AML-193 (cell line): ENCODE measurements around the gene NXPE3.
"Not testable (repeated sequence)": the region's sequence is repeated elsewhere in the genome, so short reads cannot be mapped to it uniquely, and the experiment has no call there.

Experiments used
- DNase-seq, 2 experiments: peaks; one replicate each; lab custom pipeline; 2025; lab: John Stamatoyannopoulos, UW

Gene NXPE3

DNA sequence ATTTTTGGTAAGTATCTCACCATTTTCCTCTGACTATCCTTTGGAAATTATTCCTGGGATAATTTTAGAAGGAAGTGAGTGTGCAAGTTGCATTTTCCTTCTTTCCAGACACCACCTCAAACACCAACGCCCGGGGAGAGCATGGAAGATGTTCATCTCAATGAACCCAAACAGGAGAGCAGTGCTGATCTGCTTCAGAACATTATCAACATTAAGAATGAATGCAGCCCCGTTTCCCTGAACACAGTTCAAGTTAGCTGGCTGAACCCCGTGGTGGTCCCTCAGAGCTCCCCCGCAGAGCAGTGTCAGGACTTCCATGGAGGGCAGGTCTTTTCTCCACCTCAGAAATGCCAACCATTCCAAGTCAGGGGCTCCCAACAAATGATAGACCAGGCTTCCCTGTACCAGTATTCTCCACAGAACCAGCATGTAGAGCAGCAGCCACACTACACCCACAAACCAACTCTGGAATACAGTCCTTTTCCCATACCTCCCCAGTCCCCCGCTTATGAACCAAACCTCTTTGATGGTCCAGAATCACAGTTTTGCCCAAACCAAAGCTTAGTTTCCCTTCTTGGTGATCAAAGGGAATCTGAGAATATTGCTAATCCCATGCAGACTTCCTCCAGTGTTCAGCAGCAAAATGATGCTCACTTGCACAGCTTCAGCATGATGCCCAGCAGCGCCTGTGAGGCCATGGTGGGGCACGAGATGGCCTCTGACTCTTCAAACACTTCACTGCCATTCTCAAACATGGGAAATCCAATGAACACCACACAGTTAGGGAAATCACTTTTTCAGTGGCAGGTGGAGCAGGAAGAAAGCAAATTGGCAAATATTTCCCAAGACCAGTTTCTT lies 74.2 kb downstream of the NXPE3 start:
- DNase-seq, result no peak

DNA sequence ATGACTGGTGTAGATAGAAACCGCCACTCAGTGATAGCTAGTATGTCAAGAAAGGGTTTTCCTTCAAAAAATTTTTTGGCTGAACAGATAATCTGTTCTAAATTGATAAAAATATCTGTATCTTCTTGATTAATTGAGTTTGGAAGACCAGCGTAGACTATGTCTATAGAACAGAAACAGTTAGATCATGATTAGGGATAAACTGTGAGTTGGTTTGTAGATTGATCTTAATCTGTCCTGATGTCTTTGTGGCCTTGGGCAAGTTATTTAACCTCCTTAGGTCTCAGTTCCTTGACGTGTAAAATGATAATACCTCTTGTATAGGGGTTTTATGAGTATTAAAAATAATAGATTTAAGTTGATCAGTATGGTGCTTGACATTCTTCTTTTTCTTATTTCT lies 75.0 kb downstream of the NXPE3 start:
- no peak for DNase-seq

DNA sequence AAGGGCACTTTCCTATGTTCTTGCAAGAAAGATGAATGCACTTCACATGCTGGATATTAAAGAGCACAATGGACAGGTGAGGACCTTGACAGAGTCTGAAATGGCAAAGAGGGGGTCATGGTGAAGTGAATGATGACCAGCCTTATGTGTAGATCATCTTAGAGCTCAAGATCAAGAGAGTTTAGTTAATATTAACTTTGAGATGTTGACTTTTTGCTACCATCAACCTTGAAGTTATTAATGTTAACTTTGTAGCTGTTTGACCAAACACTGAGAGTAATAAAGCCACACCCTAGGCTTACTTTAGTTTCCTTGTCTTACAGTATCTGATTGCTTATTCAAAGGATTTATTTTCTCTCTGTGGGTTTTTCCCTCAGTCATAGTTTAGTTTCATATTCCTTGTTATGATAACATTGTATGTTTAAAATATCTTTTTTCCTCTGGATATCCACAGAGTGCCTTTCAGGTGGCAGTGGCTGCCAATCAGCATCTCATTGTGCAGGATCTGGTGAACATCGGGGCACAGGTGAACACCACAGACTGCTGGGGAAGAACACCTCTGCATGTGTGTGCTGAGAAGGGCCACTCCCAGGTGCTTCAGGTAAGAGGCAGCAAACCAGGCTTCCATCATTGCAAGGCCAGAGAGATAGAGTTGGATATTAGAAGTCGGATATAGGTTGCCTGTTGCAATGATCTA lies 75.7 kb downstream of the NXPE3 start:
- DNase-seq, result no peak

DNA sequence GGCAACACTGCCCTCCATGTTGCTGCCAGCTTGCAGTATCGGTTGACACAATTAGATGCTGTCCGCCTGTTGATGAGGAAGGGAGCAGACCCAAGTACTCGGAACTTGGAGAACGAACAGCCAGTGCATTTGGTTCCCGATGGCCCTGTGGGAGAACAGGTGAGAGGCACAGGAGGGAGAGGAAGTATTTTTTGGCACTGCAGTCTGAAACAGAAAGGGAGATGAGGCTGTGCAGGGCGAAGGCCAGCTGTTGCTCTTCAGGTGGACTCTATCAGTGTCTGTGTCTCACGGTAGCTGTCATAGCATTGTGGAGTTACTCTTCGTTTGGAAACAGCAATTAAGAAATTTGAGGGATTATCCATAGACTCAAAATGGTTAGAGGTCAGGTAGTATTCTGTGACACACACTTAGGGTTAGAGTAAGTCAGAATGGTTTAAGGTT lies 78.3 kb downstream of the NXPE3 start:
- DNase-seq, result no peak

DNA sequence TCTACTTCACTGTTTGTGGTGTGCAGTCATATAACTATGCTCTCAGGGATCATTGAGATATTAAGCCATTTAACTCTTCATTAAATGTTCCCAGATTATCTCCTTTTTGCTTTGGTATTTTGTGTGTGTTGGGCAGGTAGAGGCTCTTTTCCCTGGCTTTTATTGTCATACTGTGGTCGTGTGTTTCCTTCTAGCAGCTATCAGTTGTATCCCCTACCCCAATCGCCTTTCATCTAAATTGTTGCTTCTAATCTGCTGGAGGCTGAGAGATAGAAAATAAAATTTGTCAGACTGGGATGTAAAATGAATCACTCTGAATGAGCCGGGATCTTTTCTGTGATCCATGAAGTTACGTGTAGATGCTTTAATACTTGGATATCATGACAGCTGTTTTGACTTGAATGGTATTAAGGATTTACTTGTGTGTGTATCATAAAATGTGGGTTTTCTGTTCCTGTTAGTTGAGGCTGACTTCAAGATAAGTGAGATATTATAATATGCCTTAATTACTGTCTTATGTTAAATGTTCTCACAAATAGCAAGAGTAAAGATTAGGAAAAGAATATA lies 79.5 kb downstream of the NXPE3 start:
- no peak for DNase-seq

DNA sequence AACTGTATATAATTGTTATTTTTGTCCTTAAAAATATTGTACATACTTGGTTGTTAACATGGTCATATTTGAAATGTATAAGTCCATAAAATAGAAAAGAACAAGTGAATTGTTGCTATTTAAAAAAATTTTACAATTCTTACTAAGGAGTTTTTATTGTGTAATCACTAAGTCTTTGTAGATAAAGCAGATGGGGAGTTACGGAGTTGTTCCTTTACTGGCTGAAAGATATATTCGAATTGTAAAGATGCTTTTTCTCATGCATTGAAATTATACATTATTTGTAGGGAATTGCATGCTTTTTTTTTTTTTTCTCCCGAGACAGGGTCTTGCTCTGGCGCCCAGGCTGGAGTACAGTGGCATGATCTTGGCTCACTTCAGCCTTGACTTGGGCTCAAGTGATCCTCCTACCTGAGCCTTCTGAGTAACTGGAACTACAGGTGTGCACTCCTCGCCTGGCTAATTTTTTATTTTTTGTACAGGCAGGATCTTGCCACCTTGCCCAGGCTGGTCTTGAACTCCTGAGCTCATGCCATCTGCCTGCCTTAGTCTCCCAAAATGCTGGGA lies 81.0 kb downstream of the NXPE3 start:
- no peak for DNase-seq

DNA sequence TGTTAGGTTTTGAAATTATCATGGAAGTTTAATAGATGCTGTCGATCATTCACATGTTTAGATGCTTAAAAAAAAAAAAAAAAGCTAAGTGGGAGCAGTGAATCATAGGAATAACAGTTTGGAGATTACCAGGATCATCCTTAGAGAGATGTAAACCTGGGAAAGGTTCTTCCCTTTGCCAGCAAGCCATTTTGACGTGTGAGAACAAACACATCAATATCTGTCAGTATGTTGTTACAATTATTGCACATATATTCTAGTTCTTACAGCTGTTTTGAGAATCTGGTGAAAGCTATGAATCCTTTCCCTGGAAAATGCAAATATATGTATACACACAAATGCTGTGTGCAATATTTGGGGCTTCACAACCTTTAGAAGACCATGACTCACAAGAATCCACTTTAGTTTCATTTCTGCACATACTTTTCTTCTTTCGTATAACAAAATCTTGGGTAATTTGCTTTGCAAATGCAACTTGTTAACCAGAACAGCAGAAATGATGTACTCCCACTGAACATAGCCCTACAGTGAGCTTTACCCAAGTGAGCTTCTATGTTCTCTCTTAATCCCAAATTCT lies 82.3 kb downstream of the NXPE3 start:
- DNase-seq, result no peak

DNA sequence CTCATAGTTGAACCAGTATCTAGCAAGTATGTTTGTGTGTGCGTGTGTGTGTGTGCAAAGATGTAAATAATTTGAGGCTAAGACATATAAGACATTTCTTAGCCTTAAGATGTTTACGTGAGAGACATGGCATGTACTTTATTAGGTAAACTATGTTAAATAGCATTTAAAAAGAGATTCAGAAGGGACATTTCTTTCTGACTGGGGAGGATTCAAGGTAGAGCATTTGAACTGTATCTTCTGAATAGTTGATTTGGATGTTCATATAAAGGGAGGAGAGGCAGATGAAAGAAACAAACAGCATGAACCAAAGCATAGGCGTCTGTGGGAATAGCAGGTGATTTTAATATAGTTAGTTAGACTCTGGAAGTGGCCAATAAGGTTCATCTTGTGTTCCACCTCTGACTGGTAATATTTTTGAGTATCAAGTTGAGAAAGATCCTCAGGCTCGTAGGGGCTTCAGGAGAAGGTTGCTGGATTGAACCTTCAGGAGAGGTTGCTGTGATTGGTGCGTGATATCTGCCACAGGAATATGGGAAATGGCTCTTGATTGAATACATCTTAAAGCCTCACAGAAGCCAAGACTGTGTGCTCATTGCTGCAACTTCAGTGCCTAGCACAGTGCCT lies 82.9 kb downstream of the NXPE3 start:
- no peak for DNase-seq

DNA sequence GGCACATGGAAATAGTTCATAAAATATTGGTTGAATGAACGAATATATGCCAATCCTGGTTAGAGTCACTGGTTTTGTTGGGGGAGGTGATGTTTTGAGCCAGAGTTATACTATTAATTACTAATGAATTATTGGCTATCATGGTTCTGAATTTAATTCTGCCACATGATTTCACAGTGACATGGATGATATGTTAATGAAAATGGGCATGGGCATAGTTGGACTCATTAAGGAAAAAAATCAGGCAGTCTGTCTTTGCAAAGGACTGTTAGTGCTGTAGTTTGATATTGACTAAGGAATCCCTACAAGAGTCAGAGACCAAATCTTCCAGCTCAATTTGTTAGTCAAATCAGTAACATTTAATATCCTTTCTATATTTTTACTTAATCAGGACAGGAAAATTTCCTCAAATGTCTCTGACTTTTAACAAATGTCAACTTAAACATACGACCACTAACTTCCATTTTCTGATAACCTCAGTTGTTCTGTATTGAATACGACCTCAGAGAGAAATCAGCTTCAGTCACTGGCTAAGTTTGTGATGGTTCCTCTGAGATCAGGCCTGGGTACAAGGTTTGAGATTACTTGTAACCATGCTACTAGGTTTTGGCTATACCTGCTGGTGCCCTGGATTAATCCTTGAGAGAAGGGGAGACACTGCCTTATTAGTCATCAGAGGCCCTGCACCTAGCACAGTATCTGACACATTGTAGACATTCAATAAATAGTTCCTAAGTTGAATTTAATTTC lies 83.6 kb downstream of the NXPE3 start:
- no peak for DNase-seq

DNA sequence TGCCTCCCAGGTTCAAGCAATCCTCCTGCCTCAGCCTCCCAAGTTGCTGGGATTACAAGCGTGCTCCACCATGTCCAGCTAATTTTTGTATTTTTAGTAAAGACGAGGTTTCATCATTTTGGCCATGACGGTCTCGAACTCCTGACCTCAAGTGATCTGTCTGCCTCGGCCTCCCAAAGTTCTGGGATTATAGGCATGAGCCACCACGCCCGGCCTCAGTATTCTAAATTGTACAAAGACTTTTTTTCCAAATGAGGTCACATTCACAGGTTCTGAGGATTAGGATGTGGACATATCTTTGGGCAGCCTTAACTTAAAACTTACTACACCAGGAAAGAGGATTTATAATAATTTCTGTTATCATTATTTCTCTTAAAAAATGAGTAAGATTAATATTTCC lies 85.9 kb downstream of the NXPE3 start:
- not testable (repeated sequence) for DNase-seq

DNA sequence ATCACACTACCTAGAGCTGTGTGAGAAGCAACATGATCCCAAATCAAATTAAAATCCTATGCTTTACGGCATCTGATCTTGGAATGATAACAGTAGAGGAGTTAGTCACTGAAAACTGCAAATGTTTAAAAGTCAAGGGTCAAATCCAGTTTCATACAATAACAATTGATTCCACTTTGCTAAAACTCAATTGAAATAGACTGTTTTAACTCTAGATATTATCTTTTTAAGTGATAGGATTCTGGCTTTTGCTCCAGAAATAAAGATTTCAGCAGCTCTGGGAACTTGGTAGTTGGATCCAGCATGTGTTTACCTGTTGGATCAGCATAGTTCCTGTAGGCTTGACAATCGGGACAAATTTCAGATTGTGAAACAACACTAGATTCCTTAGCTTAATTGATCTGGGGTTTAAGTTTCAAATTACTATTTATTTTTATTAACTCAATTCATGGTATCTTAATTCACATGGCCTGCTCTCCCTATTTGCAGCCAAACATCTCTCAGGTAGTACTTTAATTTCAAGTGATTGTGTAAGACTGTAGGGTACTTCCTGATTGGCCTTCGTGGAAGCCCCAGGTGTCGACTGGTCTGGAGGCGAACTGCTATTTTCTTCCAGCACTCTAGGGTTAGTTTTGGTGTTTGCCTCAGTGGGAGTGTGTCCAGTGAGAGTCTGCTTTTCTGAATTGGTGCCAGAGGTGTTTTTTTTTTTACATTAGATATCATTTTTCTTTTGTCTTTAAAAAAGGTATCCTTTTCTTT lies 86.9 kb downstream of the NXPE3 start:
- DNase-seq, result no peak

DNA sequence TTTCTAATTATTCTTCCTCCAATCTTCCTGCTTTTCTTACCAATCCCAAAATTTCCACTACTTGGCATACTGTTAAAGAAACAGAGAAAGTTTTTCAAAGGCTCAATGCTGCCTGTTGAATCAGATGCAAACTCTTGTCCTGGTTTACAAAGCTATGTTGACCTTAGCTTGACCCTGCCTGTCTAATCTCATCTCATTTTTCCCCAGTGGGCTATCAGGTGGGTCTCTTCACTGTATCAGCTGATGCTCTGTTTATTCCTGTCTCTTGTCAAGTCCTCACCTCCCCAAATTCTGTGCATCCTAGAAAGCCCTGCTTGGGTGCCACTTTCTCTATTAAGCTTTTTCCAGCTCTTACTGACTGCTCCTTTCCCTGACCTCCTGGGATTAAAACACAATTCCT lies 88.5 kb downstream of the NXPE3 start:
- no peak for DNase-seq

DNA sequence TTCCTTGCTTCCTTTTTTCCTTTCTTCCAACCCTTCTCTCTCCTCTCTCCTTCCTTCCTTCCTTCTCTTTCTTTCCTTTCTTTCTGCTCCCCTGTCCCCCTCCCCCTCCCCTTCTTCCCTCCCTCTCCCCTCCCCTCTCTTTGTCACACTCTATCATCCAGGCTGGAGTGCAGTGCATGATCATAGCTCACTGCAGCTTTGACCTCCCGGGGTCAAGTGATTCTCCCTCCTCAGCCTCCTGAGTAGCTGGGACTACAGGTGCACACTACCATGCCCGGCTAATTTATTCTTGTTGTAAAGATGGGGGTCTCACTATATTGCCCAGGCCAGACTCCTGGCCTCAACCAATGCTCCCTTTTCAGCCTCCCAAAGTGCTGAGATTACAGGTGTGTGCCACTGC lies 89.0 kb downstream of the NXPE3 start:
- DNase-seq, result no peak

DNA sequence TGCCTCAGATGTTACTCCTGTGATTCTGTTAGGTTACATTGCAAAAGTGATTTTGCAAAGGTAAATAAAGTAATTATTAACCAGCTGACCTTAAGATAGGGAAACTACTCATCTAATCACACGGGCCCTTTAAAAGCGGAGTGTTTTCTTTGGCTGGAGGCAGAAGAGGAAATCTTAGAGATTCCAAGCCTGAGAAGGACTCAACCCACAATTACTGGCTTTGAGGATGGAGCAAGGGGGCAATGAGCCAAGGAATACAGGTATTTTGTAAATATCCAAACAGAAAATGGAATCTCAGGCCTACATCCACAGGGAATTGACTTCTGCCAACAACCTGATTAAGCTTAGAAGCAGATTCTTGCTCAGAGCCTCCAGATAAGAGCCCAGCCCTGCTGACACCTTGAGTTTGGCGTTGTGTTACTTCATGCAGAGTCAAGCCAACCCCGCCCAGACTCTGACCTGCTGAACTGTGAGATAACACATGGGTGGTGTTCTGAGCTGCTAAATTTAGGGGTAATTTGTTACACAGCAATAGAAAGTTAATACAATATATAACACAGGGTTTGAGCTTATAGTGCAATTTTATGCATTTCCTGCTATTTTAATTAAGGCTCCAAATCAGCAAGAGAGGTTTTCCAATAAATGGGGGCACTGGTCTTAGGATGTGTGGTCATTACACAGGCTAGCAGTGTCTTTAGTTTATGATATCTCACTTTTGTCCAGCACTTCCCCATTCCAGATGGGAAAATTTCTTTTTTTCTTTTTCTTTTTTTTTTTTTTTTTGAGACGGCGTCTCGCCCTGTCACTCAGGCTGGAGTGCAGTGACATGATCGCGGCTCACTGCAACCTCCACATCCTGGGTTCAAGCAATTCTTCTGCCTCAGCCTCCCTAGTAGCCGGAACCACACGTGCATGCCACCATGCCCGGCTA lies 89.8 kb downstream of the NXPE3 start:
- DNase-seq, result no peak

DNA sequence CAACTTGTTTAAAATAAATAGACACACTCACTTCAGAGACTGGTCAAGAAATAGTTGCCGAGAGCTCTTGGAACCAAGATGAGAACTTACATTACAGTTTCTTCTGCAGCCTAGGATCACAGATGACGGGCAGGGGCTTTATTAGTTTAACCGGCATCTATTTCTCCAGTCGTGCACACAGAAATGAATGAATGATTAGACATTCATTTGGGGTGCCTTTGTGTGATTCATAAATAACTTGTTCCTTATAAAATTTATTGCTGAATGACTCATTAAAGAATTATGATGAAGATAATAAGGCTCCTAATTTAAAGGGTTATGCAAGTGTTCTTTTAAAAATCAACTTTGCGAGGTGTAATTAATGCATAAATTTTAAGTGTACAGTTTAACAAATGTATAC lies 91.1 kb downstream of the NXPE3 start:
- DNase-seq, result no peak

DNA sequence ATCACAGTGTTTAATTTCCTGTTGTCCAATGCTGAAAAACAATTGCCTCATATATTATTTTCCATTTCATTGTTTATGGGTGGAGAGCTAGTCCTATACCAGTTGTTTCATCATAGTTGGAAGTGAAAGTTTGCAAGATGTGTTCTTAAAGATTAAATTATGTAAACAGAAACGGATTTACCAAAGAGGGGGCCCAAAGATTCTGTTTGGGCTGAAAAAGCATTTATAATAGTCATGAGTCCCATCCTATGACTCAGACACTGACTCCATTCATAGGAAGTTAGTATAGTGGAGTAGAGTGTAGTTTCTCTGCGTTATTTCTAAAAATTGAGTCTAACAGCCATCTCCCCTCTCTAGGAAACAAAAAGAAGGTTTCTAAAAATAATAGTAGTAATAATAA lies 94.6 kb downstream of the NXPE3 start:
- DNase-seq, result no peak

DNA sequence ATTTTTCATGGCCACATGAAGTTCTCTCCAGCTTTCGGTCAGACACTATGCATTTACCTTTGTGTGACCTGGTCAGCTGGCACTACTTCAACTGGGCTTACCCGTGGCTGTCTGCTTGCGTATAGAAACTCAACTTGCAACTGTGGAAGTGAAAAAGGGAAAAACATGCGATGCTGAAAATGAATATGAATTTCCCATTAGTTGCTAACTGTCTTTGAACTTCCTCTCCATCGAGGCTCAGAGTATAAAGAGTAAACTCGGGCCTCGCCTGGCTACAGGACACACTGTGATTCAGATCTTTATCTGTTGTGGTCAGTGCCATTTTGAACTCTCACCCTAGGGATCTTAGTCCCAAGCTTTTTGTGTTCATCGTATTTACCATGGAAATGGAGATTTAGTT lies 97.1 kb downstream of the NXPE3 start:
- DNase-seq, result no peak
